ENCODE results near the gene PLCH2. TPM values are rescaled to one million over a fixed set of nuclear protein-coding genes. Genes with fewer than 3 reads are reported as not detected.
A peak's percentile ranks its signal among the peaks of the same experiment; 100 is the strongest.
"Not testable (repeated sequence)": the region's sequence is repeated elsewhere in the genome, so short reads cannot be mapped to it uniquely, and the experiment has no call there.

Gene PLCH2
- total RNA-seq, 1 donor from 2014 or later: 3.8 TPM

- H3K9me3 ChIP-seq: no peaks in the 10 kb centered on the region
- H3K27ac ChIP-seq: no peak overlapping the region
- DNase-seq (no peak), ATAC-seq (no peak)
- intact Hi-C loops (cut with DNase I): no loop called here
- no peaks in the 10 kb centered on the region for H3K36me3 ChIP-seq
- no peaks in the 10 kb centered on the region for H3K4me1 ChIP-seq
- no peak for TF ChIP-seq CTCF (IDR thresholded peaks at IDR 0.05)
- no peak overlapping the region for H3K4me3 ChIP-seq
- peaks cover 36% of the 10 kb centered on the region for H3K27me3 ChIP-seq (ENCODE audit: low read depth)
These were observed 18.6 kb upstream of the PLCH2 start for GRCh38 chr1:2457444-2457843.

GRCh38 chr1:2458687-2459086 is 17.4 kb upstream of the PLCH2 start:
- Histone ChIP-seq H3K36me3 (no peaks in the 10 kb centered on the region), H3K4me1 (no peaks in the 10 kb centered on the region), H3K27ac (no peak overlapping the region), H3K4me3 (no peak overlapping the region), H3K27me3 (ENCODE audit: low read depth) (peaks cover 36% of the 10 kb centered on the region), H3K9me3 (no peaks in the 10 kb centered on the region)
- no peak for DNase-seq
- no peak for TF ChIP-seq CTCF (IDR thresholded peaks at IDR 0.05)
- ATAC-seq: no peak
- intact Hi-C loops (cut with DNase I): no loop called here

- DNase-seq; H3K9me3 ChIP-seq; intact Hi-C loops (cut with DNase I); H3K4me3 ChIP-seq; H3K4me1 ChIP-seq; ATAC-seq; H3K27ac ChIP-seq; H3K36me3 ChIP-seq: not testable (repeated sequence)
- H3K27me3 ChIP-seq (ENCODE audit: low read depth): peaks cover 36% of the 10 kb centered on the region
These were observed 16.9 kb upstream of the PLCH2 start for GRCh38 chr1:2459102-2459753.

GRCh38 chr1:2459757-2460156 is 16.3 kb upstream of the PLCH2 start:
- intact Hi-C loops (cut with DNase I): no loop called here
- no peak overlapping the region for H3K4me3 ChIP-seq
- H3K4me1 ChIP-seq: no peaks in the 10 kb centered on the region
- ATAC-seq (peak in 1 of 2 donors; percentile 33), DNase-seq (no peak)
- H3K36me3 ChIP-seq: no peaks in the 10 kb centered on the region
- TF ChIP-seq CTCF (IDR thresholded peaks at IDR 0.05): peak; percentile 7
- H3K27me3 ChIP-seq (ENCODE audit: low read depth): peaks cover 36% of the 10 kb centered on the region
- H3K27ac ChIP-seq: no peak overlapping the region
- H3K9me3 ChIP-seq: no peaks in the 10 kb centered on the region

GRCh38 chr1:2460203-2460602 is 15.9 kb upstream of the PLCH2 start:
- no peaks in the 10 kb centered on the region for H3K36me3 ChIP-seq
- no peak overlapping the region for H3K27ac ChIP-seq
- H3K4me3 ChIP-seq: no peak overlapping the region
- no peak for TF ChIP-seq CTCF (IDR thresholded peaks at IDR 0.05)
- DNase-seq (no peak), ATAC-seq (no peak)
- H3K4me1 ChIP-seq: no peaks in the 10 kb centered on the region
- no peaks in the 10 kb centered on the region for H3K9me3 ChIP-seq
- intact Hi-C loops (cut with DNase I): no loop called here
- H3K27me3 ChIP-seq (ENCODE audit: low read depth): peaks cover 36% of the 10 kb centered on the region

GRCh38 chr1:2460996-2461751 is 14.9 kb upstream of the PLCH2 start:
- H3K27me3 ChIP-seq (ENCODE audit: low read depth): peaks cover 45% of the 10 kb centered on the region
- H3K36me3 ChIP-seq: no peaks in the 10 kb centered on the region
- no peak for TF ChIP-seq CTCF (IDR thresholded peaks at IDR 0.05)
- no peak overlapping the region for H3K4me3 ChIP-seq
- DNase-seq (no peak), ATAC-seq (no peak)
- intact Hi-C loops (cut with DNase I): no loop called here
- no peak overlapping the region for H3K27ac ChIP-seq
- no peaks in the 10 kb centered on the region for H3K4me1 ChIP-seq
- H3K9me3 ChIP-seq: no peaks in the 10 kb centered on the region
